Hematopoietic multipotent progenitor cell treated with erythropoietin and hydrocortisone succinate and interleukin-3 and kit ligand, for 15 days (in vitro differentiated cells): Measurements from ENCODE around the gene RABL6.
"Not testable (repeated sequence)": the region's sequence is repeated elsewhere in the genome, so short reads cannot be mapped to it uniquely, and the experiment has no call there.

Experiments used
- DNase-seq: peaks from one replicate; pipeline ENCODE4 v3.0.0-alpha.2; 2015; ENCODE audit warnings: low spot score

RABL6 gene

DNA sequence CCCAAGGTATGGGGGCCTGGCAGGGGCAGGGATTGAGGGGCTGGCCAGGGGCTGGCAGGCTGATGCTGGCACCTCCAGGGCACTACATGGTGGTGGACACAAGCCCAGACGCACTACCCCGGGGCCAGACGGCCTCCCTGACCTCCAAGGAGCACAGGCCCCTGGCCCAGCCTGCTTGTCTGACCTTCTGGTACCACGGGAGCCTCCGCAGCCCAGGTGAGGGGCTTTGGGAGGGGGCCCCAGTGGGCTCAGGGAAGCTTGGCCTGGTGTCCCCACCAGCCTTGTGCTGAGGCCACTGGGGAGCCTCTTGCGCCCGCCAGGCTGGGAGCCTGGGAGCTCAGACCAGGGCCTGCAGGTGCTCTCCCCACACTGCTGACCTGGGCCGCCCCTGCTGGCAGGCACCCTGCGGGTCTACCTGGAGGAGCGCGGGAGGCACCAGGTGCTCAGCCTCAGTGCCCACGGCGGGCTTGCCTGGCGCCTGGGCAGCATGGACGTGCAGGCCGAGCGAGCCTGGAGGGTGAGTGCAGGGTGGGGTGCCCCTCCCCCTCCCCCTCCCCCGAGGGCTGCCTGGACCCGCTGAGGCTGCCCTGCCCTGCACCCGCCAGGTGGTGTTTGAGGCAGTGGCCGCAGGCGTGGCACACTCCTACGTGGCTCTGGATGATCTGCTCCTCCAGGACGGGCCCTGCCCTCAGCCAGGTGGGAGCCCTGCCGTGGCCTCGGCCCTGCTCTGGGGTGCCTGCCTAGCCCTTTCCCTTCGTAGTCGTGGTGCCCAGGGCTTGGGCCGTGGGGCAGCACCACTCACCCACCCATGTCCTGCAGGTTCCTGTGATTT is 50.0 kb downstream of the RABL6 start:
- no peak for DNase-seq

DNA sequence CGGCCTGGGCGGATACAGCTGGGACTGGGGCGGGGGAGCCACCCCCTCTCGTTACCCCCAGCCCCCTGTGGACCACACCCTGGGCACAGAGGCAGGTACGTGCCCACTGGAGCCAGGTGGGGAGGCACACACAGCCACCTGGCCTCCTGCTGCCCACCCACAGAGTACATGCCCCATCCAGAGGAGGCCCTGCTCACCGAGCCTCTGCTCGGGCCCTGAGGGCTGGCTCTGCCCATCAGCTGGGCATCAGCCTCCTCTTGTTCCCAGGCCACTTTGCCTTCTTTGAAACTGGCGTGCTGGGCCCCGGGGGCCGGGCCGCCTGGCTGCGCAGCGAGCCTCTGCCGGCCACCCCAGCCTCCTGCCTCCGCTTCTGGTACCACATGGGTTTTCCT is 50.7 kb downstream of the RABL6 start:
- no peak for DNase-seq

DNA sequence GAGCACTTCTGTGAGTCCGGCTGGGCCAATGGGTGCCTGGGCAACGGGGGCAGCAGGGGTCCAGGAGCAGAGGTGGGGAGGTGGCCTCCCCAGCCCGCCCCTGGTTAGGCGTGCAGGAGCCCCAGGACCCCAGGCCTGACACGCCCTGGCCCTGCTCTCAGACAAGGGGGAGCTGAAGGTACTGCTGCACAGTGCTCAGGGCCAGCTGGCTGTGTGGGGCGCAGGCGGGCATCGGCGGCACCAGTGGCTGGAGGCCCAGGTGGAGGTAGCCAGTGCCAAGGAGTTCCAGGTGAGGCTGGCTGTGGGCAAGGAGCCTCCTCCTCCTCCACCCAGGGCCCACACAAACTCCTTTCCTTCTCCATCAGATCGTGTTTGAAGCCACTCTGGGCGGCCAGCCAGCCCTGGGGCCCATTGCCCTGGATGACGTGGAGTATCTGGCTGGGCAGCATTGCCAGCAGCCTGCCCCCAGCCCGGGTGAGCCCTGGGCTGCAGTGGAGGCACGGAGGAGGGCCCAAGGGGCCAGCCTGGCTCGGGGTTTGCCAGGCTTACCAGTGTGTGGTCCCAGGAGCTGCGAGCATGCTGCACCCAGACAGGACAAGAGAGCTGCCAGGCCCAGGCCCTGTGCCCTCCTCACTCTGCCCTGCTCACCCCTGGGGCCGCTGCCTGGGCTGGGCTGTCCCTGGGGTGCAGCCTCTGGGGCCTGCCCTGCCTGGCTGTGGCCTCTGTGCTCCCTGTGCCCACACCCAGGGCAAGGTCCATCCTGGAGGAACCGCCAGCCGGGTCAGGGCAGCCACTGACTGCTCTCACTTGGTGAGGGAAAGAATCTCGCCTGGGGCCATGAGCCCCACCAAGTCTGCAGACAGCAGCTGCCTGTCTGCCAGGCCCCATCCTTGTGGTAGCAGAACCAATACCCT is 51.4 kb downstream of the RABL6 start:
- no peak for DNase-seq

DNA sequence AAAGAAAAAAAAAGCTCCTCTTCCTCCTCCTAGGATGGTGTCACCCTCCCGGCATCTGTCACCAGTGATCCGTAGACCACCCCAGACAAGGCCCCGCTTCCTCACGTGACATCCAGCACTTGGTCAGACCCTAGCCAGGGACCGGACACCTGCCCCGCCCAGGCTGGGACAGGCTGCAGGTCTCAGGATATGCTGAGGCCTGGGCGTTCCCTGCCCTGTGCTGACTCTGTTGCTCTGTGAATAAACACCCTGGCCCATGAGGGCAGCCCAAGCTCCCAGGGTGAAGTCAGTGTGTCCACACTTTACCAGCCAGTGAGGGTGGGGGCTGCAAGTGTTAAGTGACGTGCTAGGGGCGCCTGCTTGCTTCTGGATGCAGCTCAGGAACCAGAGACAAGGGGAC is 52.8 kb downstream of the RABL6 start:
- DNase-seq = no peak

DNA sequence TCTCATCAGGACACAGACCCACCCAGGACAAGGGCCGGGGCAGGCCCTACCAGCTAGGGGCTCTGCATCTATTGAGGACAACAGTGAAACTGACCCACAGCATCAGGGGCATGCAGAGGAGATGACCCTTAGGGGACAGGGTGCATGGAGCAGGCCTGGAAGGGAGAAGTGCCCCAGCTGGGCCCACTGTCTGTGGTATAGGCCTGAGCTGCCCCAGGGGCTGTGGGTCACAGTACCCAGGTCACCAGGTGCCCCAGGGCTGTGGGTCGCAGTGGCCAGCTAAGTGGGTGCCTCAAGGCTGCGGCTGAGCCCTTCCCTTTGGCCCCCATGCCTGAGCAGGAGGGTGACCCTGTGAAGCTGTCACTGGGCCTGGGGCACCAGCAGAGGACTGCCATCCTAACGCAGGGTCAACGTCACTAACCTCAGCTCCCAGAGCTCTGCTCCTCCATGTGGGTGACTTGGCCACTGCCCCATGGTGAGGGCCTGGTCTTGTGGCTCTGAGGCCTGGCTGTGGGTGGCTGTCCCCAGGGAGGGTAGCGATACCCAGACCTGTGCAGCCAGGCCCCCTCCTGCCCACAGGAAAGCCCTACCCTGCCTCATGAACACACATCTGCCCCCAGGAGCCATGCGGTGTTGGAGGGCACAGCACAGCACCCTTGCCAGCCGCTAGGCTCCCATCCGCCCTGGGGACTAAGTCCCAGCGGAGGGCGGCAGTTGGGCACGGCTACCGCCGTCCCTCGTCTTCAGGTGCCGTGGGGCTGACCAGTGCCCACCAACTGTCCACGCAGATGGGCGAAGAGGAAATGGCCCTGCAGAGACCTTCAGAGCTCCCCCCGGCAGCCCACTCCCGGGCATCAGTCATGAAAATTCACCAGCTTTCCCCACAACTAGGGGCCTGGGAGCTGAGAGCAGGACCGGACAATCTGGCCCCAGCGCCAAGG is 53.5 kb downstream of the RABL6 start:
- DNase-seq = no peak

DNA sequence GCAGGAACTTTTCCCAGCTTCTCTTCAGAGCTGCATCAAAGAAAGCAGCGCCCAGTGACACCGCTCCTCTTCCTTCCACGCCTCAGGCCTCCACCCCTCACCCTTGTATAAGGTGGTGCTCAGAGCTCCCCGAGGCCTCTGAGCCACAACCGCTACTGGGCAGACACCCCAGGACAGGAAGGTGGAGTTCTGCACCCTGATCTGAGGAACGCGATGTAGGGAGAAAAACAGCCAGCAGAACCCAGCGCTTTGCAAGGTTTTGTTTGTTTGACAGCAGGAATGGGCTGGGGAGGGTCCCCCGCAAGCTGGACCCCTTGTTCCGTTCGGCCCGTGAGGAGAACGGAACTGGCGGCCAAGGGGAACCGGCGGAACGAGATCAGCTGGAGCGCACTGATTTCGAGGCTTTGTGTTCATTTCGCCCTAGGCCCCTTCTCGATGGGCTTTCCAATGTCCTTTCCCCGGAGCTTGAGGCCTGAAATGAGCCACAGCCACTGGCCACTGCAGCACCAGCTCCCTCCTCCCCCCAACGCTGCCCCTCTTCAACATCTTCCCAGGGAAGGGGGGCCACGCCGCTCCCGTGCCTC is 54.2 kb downstream of the RABL6 start:
- no peak for DNase-seq

DNA sequence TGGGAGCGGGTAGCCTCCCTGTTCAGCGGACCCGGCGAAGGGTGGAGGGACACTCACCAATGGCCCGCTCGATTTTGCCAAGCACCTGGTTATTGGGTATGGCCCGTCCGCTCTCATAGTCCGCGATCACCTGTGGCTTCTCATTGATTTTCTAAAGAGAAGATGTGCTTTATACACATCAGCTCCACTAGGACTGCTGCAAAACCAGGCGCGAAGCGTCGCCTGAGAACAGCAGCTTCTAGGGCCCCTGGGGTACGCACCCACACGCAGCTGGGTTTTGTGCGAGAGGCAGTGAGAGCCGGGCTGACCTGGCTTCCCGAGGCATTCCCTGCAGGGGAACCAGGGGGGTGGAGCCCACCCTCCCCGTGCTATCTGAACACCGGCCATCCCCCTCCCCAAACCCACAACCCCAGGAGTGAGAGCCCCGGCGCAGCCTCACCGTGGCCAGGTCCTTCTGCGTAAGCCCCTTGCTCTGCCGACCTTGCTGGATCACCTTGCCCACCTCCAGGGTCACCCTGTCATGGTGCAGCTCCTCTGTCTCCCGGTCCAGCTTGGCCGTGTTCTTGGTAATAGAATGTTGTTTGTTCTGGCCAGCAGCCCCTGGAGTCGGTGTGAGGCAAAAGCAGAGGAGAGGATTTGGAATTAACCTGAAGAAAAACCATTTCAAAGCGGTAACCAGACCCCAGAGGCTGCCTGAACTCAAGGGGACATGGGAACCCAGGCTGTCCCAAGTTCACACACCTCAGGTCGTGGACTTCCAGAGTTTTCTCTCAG is 55.3 kb downstream of the RABL6 start:
- DNase-seq = no peak

DNA sequence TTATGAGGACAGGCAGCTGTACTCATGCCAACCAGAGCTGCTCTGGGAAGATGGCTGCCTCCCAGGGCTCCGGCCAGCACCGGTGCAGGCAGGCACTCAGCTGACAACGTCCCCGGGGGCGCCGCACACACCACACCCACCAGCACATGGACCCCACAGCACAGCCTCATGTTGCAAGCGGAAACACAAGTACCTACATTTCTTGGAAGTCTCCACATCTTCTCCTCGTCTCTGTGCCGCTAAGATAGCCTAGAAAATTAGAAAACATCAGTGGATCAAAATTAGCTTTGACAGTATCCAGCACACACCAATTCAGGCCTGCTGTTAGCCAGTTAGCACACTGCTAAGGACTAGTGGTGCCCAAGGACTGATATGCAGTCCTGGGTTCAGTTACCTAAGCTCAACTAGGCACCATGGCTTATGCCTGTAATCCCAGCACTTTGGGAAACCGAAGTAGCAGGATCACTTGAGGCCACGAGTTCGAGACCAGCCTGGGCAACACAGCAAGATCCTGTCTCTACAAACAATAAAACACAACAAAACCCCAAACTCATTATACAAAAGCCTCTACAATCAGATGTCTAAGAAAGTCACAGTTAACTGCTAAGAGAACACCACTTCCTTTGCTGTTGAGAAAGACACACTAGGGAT is 56.0 kb downstream of the RABL6 start:
- DNase-seq = no peak

DNA sequence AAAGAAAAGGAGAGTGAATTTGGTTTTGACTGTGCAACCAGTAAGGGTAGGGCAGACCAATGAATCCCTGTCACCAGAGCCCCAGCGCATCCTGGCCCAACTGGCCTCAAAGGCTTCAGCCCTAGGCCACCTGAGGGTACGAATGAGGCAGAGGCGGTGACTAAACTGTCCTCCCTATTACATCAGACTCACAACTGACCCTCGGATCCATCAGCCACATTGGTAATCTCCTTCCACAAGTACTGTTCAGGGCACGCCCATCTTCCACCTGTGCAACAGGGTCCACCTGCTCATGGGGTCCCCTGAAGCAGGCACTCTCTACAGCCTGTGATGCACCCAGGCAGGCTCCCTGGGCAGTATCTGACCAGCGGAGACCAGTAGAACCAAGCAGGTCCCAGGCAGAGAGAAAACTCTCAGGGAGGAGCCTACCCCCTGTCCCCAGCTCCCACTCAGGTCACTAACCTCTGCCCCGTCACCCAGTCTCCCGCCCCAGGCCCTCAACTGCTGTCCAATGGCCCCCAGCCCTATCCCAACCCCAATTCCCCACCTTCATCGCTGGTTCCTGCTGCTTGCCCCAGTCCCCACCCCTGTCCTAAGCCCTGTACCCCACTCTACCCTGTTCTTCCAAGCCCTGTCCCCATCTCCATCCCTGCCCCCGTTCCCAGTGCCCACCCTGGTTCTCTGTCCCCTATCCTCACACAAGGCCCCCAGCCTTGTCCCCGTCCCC is 57.5 kb downstream of the RABL6 start:
- no peak for DNase-seq

DNA sequence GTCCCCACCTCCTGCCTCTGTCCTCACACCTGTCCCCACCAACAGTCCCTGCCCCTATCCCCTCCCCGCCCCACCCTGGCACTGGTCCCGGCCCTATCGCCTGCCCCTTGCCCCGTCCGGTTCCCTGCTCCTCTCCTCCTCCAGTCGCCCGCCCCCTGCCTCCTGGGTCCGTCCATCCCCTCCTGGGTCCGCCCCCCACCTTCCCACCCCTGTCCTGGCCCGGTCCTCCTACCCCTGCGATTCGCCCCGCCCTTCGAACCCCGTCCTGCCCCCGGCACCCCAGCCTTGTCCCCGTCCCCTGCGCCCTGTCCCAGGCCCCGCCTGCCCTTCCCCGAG is 58.0 kb downstream of the RABL6 start:
- DNase-seq = no peak

DNA sequence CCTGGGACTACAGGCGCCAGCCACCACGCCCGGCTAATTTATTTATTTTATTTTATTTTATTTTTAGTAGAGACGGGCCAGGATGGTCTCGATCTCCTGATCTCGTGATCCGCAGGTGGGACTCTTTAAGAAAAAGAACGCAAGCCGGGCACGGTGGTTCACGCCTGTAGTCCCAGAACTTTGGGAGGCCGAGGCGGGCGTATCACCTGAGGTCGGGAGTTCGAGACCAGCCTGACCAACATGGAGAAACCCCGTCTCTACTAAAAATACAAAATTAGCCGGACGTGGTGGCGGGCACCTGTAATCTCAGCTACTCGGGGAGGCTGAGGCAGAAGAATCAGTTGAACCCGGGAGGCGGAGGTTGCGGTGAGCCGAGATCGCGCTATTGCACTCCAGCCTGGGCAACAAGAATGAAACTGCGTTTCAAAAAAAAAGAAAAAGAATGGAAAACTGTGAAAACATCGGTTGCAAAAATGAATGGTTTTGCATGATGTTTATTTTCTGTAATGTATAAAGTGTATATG is 59.2 kb downstream of the RABL6 start:
- not testable (repeated sequence) for DNase-seq

DNA sequence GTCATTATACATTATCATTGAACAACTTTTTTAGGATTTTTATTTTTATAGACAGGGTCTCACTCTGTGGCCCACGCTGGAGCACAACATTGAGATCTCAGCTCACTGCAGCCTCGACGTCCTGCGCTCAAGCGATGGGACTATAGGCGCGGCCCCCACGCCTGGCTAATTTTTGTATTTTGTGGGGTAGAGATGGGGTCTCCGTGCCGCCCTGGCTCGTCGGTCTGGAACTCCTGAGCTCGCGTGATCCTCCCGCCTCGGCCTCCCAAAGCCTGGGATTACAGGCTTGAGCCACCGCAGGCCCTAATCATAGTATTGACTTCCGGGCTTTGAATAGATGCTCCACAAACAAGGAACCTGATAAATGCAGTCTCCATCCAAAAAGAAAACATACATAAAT is 59.7 kb downstream of the RABL6 start:
- DNase-seq = no peak

DNA sequence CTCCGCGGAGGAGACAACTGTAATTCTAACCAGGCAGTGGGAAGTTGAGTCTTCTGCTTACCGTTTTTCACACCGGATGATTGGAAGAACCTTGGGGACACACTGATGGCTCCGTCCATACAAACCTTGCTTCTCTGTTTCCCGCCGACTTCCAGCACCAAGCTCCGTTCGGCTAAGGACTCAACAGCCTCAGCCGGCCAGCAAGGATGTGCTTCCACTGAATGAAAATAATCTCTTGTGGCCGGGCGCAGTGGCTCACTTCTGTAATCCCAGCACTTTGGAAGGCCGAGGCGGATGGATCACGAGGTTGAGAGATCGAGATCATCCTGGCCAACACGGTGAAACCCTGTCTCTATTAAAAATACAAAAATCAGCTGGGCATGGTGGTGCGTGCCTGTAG is 60.2 kb downstream of the RABL6 start:
- no peak for DNase-seq

DNA sequence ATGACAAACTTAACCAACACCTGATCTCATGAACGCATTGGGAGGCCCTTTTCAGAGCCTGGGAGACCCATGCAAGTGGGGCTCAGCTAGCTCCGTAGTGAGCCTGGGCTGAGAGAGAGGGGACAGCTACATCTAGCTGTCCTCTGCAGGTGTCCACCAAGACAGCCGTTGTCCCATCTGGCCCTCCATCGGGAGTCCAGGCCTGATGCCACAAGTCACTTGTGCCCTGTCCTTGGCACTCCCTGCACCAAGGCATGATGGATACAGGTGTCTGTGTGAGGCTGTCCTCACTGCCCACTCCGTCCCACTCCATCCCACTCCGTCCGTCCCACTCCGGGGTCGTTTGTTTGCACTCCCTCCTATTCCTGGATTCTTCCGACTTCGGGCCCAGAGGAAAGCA is 60.9 kb downstream of the RABL6 start:
- no peak for DNase-seq

DNA sequence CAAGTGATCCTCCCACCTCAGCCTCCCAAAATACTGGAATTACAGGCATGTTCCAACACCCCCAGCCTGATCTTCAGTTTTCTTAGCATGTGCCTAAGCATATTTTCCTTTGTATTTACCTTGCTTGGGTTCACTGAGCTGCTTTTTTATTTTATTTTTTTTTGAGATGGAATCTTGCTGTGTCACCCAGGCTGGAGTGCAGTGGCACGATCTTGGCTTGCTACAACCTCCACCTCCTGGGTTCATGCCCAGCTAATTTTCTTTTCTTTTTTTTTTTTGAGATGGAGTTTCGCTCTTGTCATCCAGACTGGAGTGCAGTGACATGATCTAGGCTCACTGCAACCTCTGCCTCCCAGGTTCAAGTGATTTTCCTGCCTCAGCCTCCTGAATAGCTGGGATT is 61.9 kb downstream of the RABL6 start:
- not testable (repeated sequence) for DNase-seq

DNA sequence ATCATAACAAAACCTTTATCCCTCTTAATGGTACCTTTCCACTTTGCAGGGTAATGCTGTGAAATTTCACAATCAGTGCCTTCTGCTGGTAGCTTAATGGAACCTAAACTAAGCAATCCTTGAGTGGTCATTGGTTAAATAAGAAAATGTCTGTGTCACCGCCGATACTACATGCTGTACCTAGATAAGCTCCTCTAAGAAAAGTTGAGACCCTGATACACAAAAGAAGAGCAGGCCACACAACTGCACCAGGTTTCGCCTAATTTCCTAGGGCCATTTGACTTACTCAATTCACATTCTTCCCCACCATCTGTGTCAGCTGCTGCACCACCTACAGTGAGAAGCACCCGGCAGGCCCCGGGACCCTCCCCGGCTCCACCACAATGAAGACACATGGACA is 67.4 kb downstream of the RABL6 start:
- no peak for DNase-seq

DNA sequence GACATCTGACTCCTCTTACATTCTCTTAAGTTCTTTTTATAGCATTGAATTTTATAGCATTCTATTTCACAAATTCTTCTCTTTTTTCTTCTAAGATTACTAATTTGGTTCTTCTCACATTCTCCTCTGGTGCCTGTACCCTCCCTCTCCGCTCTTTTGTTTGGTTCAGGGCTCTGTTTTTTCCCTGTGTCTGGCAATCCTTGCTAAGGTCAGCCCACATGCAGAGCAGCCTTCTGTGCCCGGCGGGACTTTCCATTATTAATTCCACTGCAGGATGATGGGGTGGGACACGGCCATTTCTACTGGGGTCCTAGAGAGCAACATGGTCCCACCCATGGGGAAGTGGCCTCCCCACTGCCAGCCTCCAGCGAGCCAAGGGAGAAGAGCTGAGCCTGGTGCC is 68.7 kb downstream of the RABL6 start:
- DNase-seq = no peak

DNA sequence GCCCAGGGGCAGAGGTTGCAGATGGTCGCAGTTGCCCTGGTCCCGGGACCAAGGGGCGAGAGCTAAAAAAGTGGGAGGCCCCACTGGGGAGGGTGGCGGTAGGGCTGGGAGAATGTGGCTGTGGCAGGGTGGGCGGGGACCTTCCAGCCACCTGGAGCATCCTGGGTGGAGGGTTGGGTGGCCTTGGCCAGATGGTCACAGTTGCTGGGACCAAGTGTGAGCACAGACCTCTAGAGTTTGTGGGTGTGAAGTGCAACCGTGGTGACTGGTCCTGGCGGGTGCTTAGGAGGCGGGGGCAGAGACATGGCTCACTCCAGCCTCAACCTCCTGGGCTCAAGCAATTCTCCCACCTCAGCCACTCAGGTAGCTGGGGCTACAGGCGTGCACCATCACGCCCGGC is 72.9 kb downstream of the RABL6 start:
- DNase-seq = no peak

DNA sequence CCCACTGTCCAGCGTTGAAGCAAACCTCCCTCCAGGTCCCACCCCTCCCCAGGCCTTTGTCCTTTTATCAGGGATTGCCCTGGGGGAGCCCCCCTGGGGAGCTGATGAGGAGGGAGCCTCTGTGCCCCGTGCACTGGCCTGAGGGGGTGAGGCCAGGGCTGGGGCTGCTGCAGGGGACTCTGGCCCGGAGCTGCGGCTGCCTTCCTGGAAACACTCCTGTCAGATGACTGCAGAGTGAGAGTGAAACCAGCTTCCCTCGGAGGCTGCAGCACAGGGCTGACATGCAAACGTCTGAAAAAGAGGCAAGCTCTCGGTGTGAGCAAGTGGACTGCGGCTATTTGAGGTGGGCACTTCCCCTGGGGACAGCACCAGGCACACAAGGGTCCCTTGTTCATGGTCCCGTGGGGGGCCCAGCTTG is 74.0 kb downstream of the RABL6 start:
- no peak for DNase-seq
